Lower lobe of right lung (tissue), 2 donors: ENCODE results near the gene DOCK6. TPM values are rescaled to one million over a fixed set of nuclear protein-coding genes. Genes with fewer than 3 reads are reported as not detected.

Experiments
- ATAC-seq, 2 donors: fragments of 200-7000 bp; cut with Tn5 transposase; one replicate each; pipeline ENCODE4 v1.9.1; 2020 to 2022; ENCODE audit warnings: mild to moderate bottlenecking in 2 of 2, moderate library complexity in 2 of 2
- DNase-seq: peaks from one replicate; pipeline ENCODE4 v3.0.0-alpha.2; 2020
- H3K27ac ChIP-seq: fragments of 200-600 bp; one replicate; pipeline ENCODE4 v1.8.0; 2022
- H3K27me3 ChIP-seq: fragments of 200-600 bp; one replicate; pipeline ENCODE4 v1.8.0; 2022; ENCODE audit warnings: low read depth
- H3K36me3 ChIP-seq: fragments of 200-600 bp; one replicate; pipeline ENCODE4 v1.8.0; 2022; ENCODE audit warnings: mild to moderate bottlenecking
- H3K4me1 ChIP-seq: fragments of 200-600 bp; one replicate; pipeline ENCODE4 v1.8.0; 2022
- H3K4me3 ChIP-seq: fragments of 200-600 bp; one replicate; pipeline ENCODE4 v1.8.0; 2022; ENCODE audit warnings: mild to moderate bottlenecking
- H3K9me3 ChIP-seq: fragments of 200-600 bp; one replicate; pipeline ENCODE4 v1.8.0; 2022
- intact Hi-C: fragments of 100-400 bp; cut with DNase I; formaldehyde crosslinking; loops from one replicate; pipeline ENCODE4 v1.11.0; 2022
- total RNA-seq: library from RNA; stranded (reverse); fragmentation: NEBNext Ultra II Directional; extraction: Animal tissue kit (Norgen Biotek cat#: 25700); gene quantifications from one replicate; pipeline ENCODE4 v1.2.1, GENCODE V29; 2021
- TF ChIP-seq, protein P1 (sequence below): fragments of 200-600 bp; IDR thresholded peaks from one replicate; pipeline ENCODE4 v1.8.0; 2022; ENCODE audit warnings: antibody characterized with exemption, mild to moderate bottlenecking
- donor health status: DM: no; HTN: yes; CAD: no; lungs with severe emphysema.

DOCK6 gene
- total RNA-seq, 1 donor from 2014 or later, result 106 TPM

DNA sequence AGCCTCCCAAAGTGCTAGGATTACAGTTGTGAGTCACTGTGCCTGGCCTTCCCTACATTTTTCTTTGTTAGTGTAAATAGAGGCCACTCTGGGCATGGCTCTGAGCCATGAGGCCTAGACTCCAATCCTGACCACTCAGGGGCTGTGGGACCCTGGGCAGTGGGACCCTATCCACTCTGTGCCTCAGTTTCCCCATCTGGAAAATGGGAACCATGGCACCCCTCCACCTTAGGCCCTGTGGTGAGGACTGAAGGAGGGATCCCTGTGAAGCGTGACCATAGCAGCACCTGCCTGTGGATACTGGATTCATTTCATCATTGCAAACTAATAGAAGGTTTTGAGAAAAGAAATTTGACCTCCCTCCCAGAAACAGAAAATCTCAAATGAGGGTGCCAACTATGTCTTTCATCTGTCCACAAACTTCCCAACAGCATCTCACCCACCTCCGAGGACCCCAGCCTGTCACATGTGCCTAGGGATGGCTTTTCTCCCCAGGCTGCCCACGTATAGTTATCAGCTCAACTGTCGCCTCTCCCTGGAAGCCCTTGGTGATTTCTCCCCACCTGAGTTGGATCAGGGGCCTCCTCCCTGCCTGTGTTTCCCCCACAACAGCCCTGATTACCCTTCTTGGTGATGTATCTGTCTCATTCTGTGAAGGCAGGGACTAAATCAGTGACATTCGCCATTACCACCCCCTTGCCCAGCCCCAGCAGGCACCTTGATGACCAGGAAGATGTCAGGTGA is 17.3 kb downstream of the DOCK6 start:
- intact Hi-C loops, result no loop called here
- H3K9me3 ChIP-seq, result no peaks in the 10 kb centered on the region
- no peak overlapping the region for H3K27ac ChIP-seq
- H3K4me1 ChIP-seq, result peaks cover 23% of the 10 kb centered on the region
- no peaks in the 10 kb centered on the region for H3K27me3 ChIP-seq
- TF ChIP-seq, protein P1, sequence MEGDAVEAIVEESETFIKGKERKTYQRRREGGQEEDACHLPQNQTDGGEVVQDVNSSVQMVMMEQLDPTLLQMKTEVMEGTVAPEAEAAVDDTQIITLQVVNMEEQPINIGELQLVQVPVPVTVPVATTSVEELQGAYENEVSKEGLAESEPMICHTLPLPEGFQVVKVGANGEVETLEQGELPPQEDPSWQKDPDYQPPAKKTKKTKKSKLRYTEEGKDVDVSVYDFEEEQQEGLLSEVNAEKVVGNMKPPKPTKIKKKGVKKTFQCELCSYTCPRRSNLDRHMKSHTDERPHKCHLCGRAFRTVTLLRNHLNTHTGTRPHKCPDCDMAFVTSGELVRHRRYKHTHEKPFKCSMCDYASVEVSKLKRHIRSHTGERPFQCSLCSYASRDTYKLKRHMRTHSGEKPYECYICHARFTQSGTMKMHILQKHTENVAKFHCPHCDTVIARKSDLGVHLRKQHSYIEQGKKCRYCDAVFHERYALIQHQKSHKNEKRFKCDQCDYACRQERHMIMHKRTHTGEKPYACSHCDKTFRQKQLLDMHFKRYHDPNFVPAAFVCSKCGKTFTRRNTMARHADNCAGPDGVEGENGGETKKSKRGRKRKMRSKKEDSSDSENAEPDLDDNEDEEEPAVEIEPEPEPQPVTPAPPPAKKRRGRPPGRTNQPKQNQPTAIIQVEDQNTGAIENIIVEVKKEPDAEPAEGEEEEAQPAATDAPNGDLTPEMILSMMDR, result no peak
- DNase-seq, result no peak
- no peak overlapping the region for H3K4me3 ChIP-seq
- H3K36me3 ChIP-seq, result peaks cover 57% of the 10 kb centered on the region
- no peak for ATAC-seq

DNA sequence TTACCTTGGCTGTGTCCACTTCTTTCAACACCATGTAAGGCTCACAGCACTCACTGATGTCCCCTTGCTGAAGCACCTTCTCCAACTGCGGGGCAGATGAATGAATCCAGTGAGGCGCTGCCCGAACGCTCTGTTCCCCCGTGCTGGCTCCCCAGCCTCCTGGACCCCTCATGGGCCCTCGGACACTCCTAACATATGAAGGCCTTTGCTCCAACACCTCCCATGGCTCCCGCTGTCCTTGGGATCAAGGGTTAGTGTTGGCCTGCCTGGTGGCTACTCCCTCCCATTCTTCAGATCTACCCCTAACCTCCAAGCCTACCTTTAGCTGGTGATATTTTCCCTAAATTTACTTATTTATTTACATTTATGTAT is 18.5 kb downstream of the DOCK6 start:
- peaks cover 23% of the 10 kb centered on the region for H3K4me1 ChIP-seq
- TF ChIP-seq, protein P1, result no peak
- ATAC-seq (peak in 1 of 2 donors; percentile 1), DNase-seq (no peak)
- intact Hi-C loops, result no loop called here
- peak overlapping the region; percentile 77 for H3K27ac ChIP-seq
- H3K36me3 ChIP-seq, result peaks cover 61% of the 10 kb centered on the region
- H3K4me3 ChIP-seq, result no peak overlapping the region
- H3K27me3 ChIP-seq, result no peaks in the 10 kb centered on the region
- H3K9me3 ChIP-seq, result no peaks in the 10 kb centered on the region

DNA sequence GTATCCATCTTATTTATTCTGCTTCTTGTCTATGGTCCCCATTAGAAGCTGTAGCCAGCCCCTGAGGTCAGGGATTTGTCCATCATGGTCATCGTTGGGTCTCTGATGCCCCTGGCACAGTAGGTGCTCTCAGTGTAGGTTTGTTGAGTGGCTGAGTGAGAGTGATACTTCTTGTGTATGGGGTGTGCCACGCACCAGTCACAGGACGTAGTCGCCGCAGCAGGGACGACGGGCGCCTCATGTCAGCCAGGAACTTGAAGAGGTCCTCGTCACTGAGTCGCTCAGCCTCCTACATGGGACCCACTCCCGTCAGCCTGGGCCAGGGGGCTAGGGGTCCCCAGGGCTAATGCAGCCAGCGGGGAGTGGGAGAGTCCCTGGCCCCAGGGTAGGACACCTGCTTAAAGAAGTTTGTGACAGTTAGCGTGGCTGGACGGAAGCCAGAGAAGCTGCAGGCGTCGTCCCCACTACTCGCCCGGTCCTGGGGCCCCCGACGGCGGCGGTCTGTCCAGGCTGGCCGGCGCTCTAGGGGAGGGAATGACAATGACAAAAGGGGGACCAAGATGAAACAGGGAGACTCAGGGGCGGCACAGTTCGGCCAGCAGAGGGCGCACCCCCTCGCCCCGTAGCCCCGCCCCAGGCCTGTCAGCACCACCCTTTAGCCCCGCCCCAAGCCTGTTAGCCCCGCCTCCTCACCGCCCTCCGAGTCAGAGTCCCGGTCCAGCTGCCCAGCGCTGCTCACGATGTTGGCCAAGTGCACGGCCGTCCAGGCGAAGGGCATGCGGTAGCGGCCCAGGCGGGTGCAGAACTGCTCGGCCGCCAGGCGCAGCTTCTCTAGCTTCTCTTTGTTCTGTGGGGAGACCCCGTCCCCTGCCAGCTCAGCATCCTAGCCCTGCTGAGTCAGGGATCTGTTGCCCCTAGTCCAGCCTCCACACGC is 19.2 kb downstream of the DOCK6 start:
- TF ChIP-seq, protein P1, result peak; percentile 89
- peak; percentile 94 to 96 for ATAC-seq
- peaks cover 62% of the 10 kb centered on the region for H3K36me3 ChIP-seq

DNA sequence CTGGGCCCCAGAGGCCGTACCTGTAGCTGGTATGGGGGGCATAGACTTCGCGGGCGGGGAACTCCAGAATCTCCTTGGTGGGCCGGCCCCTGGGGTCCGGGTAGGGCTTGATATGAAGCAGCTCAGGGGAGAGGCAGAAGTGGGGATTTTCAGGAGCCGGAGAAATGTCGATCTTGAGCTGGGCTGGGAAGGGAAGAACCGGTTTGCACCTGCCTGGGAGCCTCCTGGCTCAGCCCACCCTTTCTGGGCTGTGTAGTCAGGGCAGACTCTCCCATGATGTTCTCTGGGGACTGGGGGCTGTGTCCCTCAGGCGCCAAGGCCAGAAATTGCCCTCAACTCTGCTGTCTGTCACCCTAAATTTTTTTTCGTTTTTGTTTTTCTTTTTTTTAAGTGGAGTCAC is 20.3 kb downstream of the DOCK6 start:
- Histone ChIP-seq H3K9me3 (no peaks in the 10 kb centered on the region), H3K27me3 (no peaks in the 10 kb centered on the region), H3K4me1 (peaks cover 8% of the 10 kb centered on the region), H3K36me3 (peaks cover 62% of the 10 kb centered on the region), H3K27ac (no peak overlapping the region), H3K4me3 (no peak overlapping the region)
- ATAC-seq (no peak), DNase-seq (no peak)
- intact Hi-C loops, result no loop called here
- TF ChIP-seq, protein P1, result no peak

More for the DNA sequence above, 19.2 kb downstream of the DOCK6 start:
- Histone ChIP-seq H3K9me3 (no peaks in the 10 kb centered on the region), H3K27ac (peak overlapping the region; percentile 77), H3K4me3 (no peak overlapping the region), H3K27me3 (no peaks in the 10 kb centered on the region), H3K4me1 (peaks cover 16% of the 10 kb centered on the region)
- peak; percentile 94 for DNase-seq
- intact Hi-C loops, result no loop called here

DNA sequence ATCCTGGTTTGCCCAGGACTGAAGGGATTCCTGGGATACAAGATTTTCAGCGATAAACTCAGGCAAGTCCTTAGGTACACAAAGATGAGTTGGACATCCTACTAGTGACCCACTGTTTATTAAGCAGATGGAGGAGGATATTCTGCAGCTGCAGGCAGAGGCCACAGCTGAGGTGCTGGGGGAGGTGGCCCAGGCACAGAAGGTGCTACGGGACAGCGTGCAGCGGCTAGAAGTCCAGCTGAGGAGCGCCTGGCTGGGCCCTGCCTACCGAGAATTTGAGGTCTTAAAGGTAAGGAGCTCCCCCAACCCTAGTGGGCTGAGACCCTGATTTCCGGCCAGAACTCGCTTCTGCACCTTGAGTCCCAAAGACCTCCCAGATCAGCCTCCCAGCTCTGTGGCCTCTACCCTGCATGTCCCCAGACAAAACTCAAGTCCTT is 22.3 kb downstream of the DOCK6 start:
- TF ChIP-seq, protein P1, result no peak
- ATAC-seq (no peak), DNase-seq (no peak)
- intact Hi-C loops, result no loop called here
- Histone ChIP-seq H3K4me1 (peaks cover 8% of the 10 kb centered on the region), H3K36me3 (peaks cover 72% of the 10 kb centered on the region), H3K9me3 (no peaks in the 10 kb centered on the region), H3K4me3 (no peak overlapping the region), H3K27ac (no peak overlapping the region), H3K27me3 (no peaks in the 10 kb centered on the region)
